Keratinocyte (primary cell): Measurements from ENCODE around the gene GREM2. TPM values are rescaled to one million over a fixed set of nuclear protein-coding genes. Genes with fewer than 3 reads are reported as not detected.

Experiments
- DNase-seq: peaks from one replicate; pipeline ENCODE4 v3.0.0-alpha.2; 2011; ENCODE audit warnings: low read depth, missing footprints, low spot score
- FAIRE-seq: peaks from 2 replicates; lab custom pipeline; 2011; peaks lifted over from hg19 to GRCh38; lab: Jason Lieb, UNC
- H2AFZ ChIP-seq: 2 replicates; pipeline ENCODE4 v1.6.0; 2012; ENCODE audit warnings: low read length, control low read depth, inconsistent platforms; ENCODE audit not compliant: control insufficient read depth
- H3K27ac ChIP-seq: 2 replicates; pipeline ENCODE4 v1.5.1; 2011; ENCODE audit warnings: low read length; ENCODE audit not compliant: control insufficient read depth, insufficient read depth
- H3K27me3 ChIP-seq: 3 replicates; pipeline ENCODE4 v1.6.0; 2011; ENCODE audit warnings: low read length; ENCODE audit not compliant: control insufficient read depth, insufficient read depth; ENCODE audit errors: extremely low read depth
- H3K36me3 ChIP-seq, 2 experiments: 2 replicates in 1 of 2; 3 replicates in 1 of 2; pipeline ENCODE4 v1.5.1; 2011; ENCODE audit warnings: low read length in 2 of 2, mild to moderate bottlenecking in 1 of 2; ENCODE audit not compliant: control insufficient read depth in 2 of 2, insufficient read depth in 2 of 2; ENCODE audit errors: extremely low read depth in 1 of 2
- H3K4me1 ChIP-seq: 3 replicates; pipeline ENCODE4 v1.5.1; 2011; ENCODE audit warnings: low read length; ENCODE audit not compliant: control insufficient read depth, insufficient read depth; ENCODE audit errors: extremely low read depth
- H3K4me2 ChIP-seq: 3 replicates; pipeline ENCODE4 v1.6.0; 2011; ENCODE audit warnings: low read depth, low read length; ENCODE audit not compliant: control insufficient read depth, insufficient read depth; ENCODE audit errors: extremely low read depth
- H3K4me3 ChIP-seq, 3 experiments: fragments of 200-600 bp in 1 of 3; sonication (generic) in 1 of 3; 2 replicates in 2 of 3; 3 replicates in 1 of 3; pipeline ENCODE4 v1.5.1; 2011 to 2016; ENCODE audit warnings: low read length in 3 of 3, mild to moderate bottlenecking in 3 of 3, control low read depth in 2 of 3, inconsistent platforms in 1 of 3, low read depth in 1 of 3, mixed read lengths in 1 of 3, mixed run types in 1 of 3, moderate library complexity in 1 of 3; ENCODE audit not compliant: control insufficient read depth in 2 of 3, insufficient read depth in 2 of 3; ENCODE audit errors: extremely low read depth in 1 of 3
- H3K79me2 ChIP-seq: 2 replicates; pipeline ENCODE4 v1.6.0; 2012; ENCODE audit warnings: low read length; ENCODE audit not compliant: control insufficient read depth, insufficient read depth
- H3K9ac ChIP-seq: 3 replicates; pipeline ENCODE4 v1.6.0; 2011; ENCODE audit warnings: low read length; ENCODE audit not compliant: control insufficient read depth, insufficient read depth; ENCODE audit errors: extremely low read depth
- H3K9me1 ChIP-seq: 3 replicates; pipeline ENCODE4 v1.6.0; 2011; ENCODE audit warnings: low read length; ENCODE audit not compliant: control insufficient read depth, insufficient read depth; ENCODE audit errors: extremely low read depth
- H3K9me3 ChIP-seq: 2 replicates; pipeline ENCODE4 v1.5.1; 2012; ENCODE audit warnings: low read depth, low read length; ENCODE audit not compliant: control insufficient read depth
- H4K20me1 ChIP-seq: 3 replicates; pipeline ENCODE4 v1.6.0; 2011; ENCODE audit warnings: low read length; ENCODE audit not compliant: control insufficient read depth, insufficient read depth; ENCODE audit errors: extremely low read depth
- CTCF ChIP-seq, 3 experiments: IDR thresholded peaks in 1 of 3; conservative IDR thresholded peaks in 1 of 3; optimal IDR thresholded peaks in 1 of 3; 2 replicates in 2 of 3; 3 replicates in 1 of 3; pipeline versions ENCODE3 to v1.5.1; 2011; ENCODE audit warnings: low read length in 3 of 3, mild to moderate bottlenecking in 3 of 3, moderate library complexity in 2 of 3, control low read depth in 1 of 3, inconsistent platforms in 1 of 3; ENCODE audit not compliant: insufficient read depth in 2 of 3; ENCODE audit errors: extremely low read depth in 1 of 3
- EZH2 ChIP-seq: IDR thresholded peaks from one replicate; pipeline ENCODE4 v1.6.1; 2012; ENCODE audit warnings: inconsistent platforms, mild to moderate bottlenecking, low read length, moderate library complexity
- dilution Hi-C: fragments of 300-500 bp; cut with MboI; formaldehyde crosslinking; loops from one replicate; pipeline ENCODE4 v1.7.0; 2020; ENCODE audit warnings: low sequenced_read_pairs; ENCODE audit not compliant: extremely low pct_ligation_motif_present
- polyA plus RNA-seq, 5 experiments: library from polyadenylated mRNA; depleted of rRNA in 3 of 5; stranded (reverse) in 3 of 5; stranded (forward) in 1 of 5; unstranded in 1 of 5; fragments of >200 nt; gene quantifications; 1 replicate in 1 of 5; 2 replicates in 3 of 5; 3 replicates in 1 of 5; pipeline versions ENCODE4 v1.2.1 to v1.2.3, GENCODE V29; 2011 to 2012; ENCODE audit warnings: missing spikeins in 2 of 5, low read depth in 1 of 5, low replicate concordance in 1 of 5

The GREM2 gene
- polyA plus RNA-seq, 1 donor (not counting 4 experiments of a cell fraction or from before 2014, with no cell fraction given): not detected

- Histone ChIP-seq H3K4me3 (no peak overlapping the region), H3K27me3 (no peaks in the 10 kb centered on the region), H3K36me3 (no peaks in the 10 kb centered on the region), H3K27ac (no peak overlapping the region), H3K9ac (no peak overlapping the region), H3K9me1 (no peaks in the 10 kb centered on the region), H2AFZ (no peak overlapping the region), H3K79me2 (no peaks in the 10 kb centered on the region), H3K9me3 (no peaks in the 10 kb centered on the region), H3K4me1 (no peaks in the 10 kb centered on the region), H3K4me2 (no peak overlapping the region), H4K20me1 (no peaks in the 10 kb centered on the region)
- TF ChIP-seq EZH2 (no peak), CTCF (optimal IDR thresholded peaks at IDR 0.05 in 1 of 3, IDR thresholded peaks at IDR 0.05 in 1 of 3, conservative IDR thresholded peaks at IDR 0.05 in 1 of 3; ENCODE audit: extremely low read depth in 1 of 3, insufficient read depth in 2 of 3, low read length in 3 of 3) (no peak)
- FAIRE-seq (no peak), DNase-seq (no peak)
- dilution Hi-C loops: no loop called here
Measured at GRCh38 chr1:240515505-240515904, 96.5 kb downstream of the GREM2 start.

GRCh38 chr1:240511789-240512188 is 100.2 kb downstream of the GREM2 start:
- dilution Hi-C loops: no loop called here
- no peak overlapping the region for H3K27ac ChIP-seq
- TF ChIP-seq CTCF (optimal IDR thresholded peaks at IDR 0.05 in 1 of 3, IDR thresholded peaks at IDR 0.05 in 1 of 3, conservative IDR thresholded peaks at IDR 0.05 in 1 of 3; ENCODE audit: extremely low read depth in 1 of 3, insufficient read depth in 2 of 3, low read length in 3 of 3): no peak
- no peak for TF ChIP-seq EZH2
- H3K4me2 ChIP-seq: no peak overlapping the region
- H3K4me3 ChIP-seq: no peak overlapping the region
- FAIRE-seq (no peak), DNase-seq (no peak)
- no peaks in the 10 kb centered on the region for H3K27me3 ChIP-seq
- no peaks in the 10 kb centered on the region for H3K9me1 ChIP-seq
- no peaks in the 10 kb centered on the region for H3K79me2 ChIP-seq
- no peaks in the 10 kb centered on the region for H4K20me1 ChIP-seq
- no peaks in the 10 kb centered on the region for H3K36me3 ChIP-seq
- H2AFZ ChIP-seq: no peak overlapping the region
- H3K9ac ChIP-seq: no peak overlapping the region
- no peaks in the 10 kb centered on the region for H3K4me1 ChIP-seq
- no peaks in the 10 kb centered on the region for H3K9me3 ChIP-seq
